NCI-H774 (cell line): ENCODE results near the gene FAM50B.

Experiments
- DNase-seq: peaks from one replicate; lab custom pipeline; 2025; lab: John Stamatoyannopoulos, UW

The FAM50B gene

GRCh38 chr6:3819161-3820110 is 29.7 kb upstream of the FAM50B start:
- DNase-seq = no peak

DNA sequence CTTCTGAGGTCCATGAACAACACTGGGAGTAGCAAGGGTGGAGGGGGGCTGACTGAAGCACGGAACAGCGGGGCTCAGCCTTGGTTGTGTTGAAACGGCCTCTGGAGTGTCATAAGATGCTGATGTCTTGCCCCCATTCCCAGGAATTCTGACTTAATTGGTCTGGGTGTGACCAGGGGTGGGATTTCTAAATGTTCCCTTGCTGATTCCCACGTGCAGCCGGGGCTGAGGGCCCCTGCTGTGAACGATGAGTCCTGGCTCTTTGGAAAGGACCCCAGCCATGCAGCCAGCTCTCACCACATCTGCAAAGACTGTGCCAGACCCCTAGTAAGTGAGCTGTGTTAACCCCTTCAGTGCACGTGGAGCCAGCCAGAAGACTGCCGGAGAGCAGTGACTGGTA is 28.6 kb upstream of the FAM50B start:
- no peak for DNase-seq

DNA sequence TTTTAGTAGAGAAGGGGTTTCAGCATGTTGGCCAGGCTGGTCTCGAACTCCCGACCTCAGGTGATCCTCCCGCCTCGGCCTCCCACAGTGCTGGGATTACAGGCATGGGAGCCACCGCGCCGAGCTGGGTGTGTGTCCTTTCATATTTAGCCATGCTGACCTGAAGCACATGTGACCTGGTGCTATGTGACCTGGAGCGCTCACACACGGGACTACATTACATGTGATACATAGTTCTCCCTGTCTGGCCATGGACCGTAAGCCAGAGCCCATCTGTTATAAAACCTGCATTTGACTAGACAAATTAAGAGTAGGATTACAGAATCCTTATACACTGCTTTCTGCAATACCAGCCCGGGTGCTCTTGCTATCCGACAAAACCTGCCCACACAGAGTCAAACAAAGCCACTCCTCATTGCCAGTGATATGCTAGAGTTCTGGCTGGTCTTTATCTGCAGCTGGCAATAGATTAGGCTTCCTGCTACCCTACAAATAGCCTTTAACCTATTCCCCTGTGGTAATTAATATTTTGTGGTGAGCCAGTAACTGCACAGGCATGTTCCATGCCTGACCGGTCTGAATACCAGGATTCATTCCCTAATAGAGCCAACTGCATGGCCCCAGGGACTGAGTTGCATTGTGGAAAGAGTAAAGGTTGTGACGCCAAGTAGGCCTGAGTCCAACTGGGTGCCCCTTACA is 26.3 kb upstream of the FAM50B start:
- no peak for DNase-seq

DNA sequence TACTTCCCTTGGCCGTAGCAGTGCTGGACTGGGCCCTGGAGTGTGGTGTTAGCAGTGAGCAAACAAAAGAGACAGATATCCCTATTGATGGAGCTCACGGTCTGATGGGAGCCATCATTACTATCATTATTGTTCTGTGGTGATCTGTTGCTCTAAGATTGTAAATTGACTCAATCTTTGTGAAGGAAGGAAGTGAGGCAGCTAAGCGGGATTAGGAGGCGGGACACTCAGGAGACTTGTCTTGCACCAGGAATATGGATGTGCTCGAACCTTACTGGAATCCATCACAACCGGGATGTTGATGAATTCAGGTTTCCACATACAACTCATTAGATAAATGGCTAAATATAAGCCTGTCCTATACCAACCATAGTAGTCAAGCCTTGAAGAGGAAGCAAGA is 25.5 kb upstream of the FAM50B start:
- no peak for DNase-seq

- no peak for DNase-seq
Observed at GRCh38 chr6:3825331-3825831, 23.8 kb upstream of the FAM50B start.

GRCh38 chr6:3825851-3826581 is 23.2 kb upstream of the FAM50B start:
- DNase-seq = no peak

DNA sequence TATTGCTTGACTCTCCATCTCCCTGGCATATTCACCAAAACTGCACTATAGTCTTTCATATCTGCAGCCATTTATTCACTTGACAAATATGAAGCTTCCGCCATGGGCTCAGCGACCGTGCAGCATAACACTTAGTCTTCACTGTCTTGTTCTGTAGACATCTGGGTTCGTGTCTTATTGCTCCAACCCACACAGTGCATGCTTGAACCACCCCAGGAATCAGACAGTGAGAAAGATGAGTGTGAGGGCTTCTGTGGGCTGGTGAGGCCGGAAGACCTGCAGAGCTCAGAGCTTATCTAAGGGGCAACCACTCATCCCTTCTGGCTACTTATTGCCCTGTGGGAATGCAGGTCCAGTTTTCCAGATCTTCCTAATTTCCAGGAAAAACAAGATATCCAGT is 19.9 kb upstream of the FAM50B start:
- no peak for DNase-seq

- no peak for DNase-seq
Observed at GRCh38 chr6:3830806-3831205, 18.4 kb upstream of the FAM50B start.

GRCh38 chr6:3831761-3832530 is 17.2 kb upstream of the FAM50B start:
- DNase-seq = no peak

- no peak for DNase-seq
Observed at GRCh38 chr6:3835055-3835731, 14.0 kb upstream of the FAM50B start.

DNA sequence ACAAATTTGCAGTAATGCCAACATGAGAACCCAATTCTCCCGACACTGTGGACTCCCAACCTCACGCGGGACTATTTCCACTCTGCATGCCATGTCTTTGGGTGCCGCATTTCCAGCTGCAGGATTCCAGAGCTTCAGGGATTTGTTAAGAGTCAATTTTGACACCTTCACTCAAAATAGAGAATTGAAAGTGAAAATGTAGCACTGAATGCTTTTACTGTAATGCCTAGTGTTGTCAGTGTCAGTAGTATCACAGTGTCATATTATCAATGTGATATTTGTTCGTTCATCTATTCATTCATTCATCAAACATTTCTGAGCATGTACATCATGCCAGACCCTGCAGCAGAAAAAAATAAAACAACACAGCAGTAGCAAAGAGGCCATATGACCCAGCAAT is 13.4 kb upstream of the FAM50B start:
- DNase-seq = no peak

DNA sequence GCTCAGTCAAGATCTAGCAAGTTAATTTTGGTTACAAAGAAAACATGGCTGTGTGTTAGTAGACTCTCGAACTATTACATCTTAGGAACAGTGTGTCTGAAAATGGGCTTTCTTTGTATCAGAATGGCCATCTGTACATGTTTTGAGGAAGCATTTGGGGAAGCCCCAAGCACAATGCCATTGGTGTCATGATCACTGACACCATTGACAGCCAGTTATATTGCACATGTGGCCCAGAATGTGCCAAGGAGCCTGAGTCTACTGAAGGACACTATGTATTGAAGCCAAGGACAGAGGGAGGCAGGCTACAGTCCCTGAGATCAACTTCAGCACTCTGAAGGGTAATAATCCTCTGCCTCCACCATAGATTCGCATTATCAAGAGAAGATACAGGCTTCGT is 12.6 kb upstream of the FAM50B start:
- DNase-seq = no peak

- no peak for DNase-seq
Observed at GRCh38 chr6:3837781-3838180, 11.4 kb upstream of the FAM50B start.

- DNase-seq = no peak
Observed at GRCh38 chr6:3838992-3839867, 9.9 kb upstream of the FAM50B start.

- DNase-seq = no peak
Observed at GRCh38 chr6:3841066-3841454, 8.1 kb upstream of the FAM50B start.

DNA sequence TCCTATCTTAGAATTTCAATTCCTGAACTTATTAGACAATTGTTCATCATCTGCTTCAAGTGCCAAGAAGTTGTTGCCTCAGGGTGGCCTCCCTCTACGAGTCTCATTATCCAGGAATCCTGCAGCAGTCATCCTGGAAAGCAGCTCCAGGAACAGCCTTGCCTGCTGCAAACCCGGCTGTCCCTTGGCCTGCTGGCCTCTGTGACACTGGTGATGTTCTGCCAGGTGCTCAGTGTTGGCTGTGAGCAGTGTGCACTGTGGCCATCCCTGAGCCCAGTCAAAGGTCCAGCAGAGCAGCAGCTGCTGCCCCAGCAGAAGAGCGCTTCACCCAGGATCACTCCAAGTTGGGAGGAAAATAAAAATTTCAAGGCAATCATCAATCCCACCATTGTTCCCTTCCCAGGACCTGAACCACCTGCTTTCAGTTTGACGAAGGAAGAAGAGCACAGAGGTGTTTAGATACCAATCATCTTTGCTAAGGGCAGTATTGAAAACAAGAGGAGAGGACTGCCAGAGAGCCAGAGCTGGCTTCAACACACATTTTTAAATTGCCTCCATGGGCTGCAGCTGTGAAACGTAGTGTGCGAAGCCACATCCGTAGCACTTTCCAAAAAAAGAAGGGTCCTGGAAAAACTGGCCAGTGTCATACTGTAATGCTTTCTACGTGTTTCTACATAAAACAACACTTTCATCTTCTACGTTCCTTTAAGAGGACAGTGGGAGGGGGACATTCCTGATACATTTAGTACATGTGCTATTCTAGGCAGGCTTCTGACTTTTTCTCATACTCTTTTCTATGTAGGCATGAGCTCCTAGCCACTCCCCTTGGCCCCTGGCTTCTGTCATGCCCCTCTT is 7.2 kb upstream of the FAM50B start:
- DNase-seq = no peak

DNA sequence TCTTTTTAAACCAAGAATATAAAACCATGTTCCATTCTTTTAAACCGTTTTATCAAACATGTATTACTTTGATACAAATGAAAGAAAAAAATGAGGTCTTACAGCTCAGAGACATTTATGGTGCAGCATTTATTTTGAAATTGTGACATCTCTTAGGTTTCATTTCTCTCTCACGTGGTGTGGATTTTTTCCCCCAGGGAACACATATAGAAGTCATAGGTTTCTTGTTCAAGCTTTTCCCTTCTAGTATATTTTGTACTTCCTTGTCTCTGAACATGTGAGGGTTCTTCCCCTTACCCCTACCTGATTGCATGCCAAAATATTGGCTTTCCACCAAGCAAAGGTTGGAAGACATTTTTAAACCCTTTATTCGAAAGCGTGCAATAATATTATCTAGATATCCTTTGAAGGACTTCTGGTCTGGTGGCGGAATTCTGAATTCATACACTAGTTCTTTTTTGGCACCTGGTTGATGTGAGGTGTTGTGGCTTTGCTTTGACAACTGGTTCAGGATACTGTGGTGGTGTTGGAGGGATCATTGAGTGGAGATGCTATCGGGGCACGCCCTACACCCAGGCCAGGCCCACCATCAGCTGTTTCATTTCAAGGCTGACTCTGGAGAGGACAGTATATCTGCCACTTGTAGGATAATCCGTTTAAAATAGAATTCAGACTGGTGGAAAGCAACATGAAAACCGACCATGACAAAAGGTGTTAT is 5.6 kb upstream of the FAM50B start:
- no peak for DNase-seq

- DNase-seq = no peak
Observed at GRCh38 chr6:3844097-3844463, 5.1 kb upstream of the FAM50B start.

GRCh38 chr6:3847521-3847920 is 1.7 kb upstream of the FAM50B start:
- no peak for DNase-seq
